IPS DF 4.7 (cell line): ENCODE measurements around the gene SLC4A2.
"Not testable (repeated sequence)": the region's sequence is repeated elsewhere in the genome, so short reads cannot be mapped to it uniquely, and the experiment has no call there.

ENCODE experiments used
- DNase-seq: peaks from one replicate; pipeline ENCODE4 v3.0.0-alpha.2; 2013; ENCODE audit warnings: low spot score; ENCODE audit errors: extremely low read depth

Gene SLC4A2

DNA sequence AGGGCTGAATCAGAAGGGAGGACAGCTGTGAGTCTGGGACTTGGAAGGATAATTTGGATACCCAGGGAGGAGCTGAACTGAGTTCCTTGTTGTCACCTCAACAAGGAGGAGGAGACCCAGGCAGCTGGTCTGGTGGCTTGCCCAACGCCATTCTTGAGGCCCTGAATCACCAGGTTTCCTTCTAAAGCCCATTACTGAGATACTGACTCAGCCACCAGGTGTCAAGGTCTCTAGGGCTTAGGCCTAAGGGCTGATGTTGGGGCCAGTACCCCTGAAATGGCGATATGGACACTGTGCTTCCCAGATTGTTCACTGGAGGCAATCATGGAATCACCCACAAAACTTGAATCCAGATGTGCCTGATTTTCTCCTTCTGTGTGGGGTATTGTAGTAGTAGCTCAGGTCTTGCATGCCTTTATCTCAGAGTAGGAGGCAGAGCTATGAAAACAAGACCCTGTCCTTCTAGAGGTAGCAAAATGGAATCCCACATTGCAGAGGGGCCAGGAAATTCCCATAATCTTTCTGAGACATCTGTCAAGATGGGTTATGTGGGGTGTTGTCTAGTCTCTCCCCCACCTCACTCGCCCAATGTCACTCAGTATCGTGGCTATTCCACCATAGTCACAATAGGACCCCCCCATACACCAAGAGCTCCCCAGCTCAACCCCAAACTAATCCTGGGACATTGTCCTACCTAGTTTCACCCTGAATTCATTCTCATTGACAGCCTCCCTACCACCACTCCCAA, 33.3 kb upstream of the SLC4A2 start:
- no peak for DNase-seq

DNA sequence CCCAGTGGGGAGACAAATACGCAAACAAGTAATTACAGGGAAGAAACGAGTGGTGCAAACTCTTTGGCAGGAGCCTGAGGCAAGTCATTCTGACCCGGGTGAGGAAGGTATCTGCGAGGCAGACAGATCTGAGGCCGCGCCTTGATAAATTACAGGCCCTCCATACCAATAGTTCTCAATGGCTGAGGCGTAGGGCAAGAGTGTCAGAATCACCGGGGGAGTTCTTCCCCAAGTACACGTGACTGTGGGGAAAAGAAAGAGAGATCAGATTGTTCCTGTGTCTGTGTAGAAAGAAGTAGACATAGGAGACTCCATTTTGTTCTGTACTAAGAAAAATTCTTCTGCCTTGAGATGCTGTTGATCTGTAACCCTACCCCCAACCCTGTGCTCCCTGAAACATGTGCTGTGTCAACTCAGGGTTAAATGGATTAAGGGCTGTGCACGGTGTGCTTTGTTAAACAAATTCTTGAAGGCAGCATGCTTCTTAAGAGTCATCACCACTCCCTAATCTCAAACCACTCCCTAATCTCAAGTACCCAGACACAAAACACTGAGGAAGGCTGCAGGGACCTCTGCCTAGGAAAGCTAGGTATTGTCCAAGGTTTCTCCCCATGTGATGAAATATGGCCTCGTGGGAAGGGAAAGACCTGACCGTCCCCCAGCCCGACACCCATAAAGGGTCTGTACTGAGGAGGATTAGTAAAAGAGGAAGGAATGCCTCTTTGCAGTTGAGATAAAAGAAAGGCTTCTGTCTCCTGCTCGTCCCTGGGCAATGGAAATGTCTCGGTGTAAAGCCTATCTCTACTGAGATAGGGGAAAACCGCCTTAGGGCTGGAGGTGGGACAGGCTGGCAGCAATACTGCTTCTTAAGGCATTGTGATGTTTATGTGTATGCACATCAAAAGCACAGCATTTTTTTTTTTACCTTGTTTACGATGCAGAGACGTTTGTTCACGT, 32.3 kb upstream of the SLC4A2 start:
- DNase-seq: not testable (repeated sequence)

- DNase-seq: not testable (repeated sequence)
These were observed 31.7 kb upstream of the SLC4A2 start for GRCh38 chr7:151027728-151028130.

DNA sequence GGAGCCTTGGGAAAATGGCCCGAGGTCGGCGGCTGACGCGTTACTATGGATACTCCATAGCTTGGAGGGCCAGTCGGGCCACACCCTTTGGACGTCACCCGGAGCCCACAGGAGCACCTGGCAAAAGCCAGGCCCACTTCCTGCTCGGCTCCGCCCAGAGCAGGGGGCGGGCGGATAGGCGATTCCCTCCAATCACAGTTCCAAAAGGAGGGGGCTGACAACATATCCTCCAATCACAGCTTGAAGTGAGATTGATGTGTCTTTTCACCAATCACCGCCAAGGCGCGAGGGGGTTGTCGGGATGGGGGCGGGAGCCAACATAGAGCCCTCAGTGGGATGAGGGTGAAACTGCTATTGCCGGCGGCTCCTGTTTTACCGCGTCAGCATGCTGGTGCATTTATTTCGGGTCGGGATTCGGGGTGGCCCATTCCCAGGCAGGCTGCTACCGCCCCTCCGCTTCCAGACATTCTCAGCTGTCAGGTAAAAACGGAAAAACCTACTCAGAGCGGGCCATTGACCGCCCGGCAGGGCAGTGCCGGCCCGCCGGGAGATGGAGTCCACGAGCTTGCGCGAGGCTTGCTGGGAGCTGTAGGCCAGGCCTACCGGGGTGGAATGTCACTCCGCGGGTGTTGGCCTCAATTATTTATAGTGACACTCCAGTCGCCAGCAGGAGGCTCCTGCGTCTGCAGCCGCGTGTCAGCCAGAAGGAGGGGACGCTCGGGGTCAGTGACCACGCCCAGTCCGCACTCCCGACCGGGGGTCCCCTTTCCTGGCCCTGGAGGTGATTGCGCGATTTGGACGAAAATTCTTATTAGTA, 31.1 kb upstream of the SLC4A2 start, which contains the start of gene ABCB8:
ABCB8 (plus strand) TSS at position 320 of the 817 bp plus-strand sequence; CDS start at position 386, 66 bp downstream.
- DNase-seq: peak; percentile 93

DNA sequence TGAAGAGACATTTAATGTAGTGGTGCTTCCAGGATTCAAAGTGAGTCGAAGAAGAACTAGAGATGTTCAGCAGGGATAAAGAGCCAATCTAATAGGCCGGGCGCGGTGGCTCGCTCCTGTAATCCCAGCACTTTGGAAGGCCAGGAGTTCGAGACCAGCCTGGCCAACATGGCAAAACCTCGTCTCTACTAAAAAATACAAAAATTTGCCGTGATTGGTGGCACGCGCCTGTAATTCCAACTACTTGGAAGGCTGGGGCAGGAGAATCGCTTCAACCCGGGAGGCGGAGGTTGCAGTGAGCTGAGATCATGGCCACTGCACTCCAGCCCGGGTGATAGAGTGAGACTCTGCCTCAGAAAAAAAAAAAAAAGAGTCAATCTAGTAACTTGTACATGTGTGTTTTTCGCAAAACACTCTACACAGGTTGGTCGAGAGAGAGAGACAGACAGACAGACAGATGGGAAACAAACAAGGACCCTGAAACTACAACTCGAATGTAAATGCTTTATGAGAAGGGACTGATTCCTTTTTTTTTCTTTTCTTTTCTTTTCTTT, 30.4 kb upstream of the SLC4A2 start:
- no peak for DNase-seq

DNA sequence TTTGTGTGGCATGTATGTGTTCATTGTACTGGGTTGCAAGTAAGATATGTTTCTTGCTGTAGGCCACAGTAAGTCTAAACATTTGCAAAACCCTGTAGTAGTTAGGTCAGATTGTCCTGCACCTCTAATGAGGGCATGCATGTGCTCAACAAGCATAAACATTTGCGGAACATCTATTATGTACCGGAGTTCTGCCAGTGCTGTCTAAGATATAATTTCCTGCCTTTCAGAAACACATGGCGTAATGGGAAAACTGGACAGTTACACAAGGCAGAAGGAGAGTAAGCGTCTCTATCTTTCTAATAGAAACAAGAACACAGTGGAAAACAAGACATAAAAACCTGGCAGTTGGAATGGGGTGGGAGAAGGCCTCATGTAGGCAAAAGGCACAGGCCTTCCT, 28.4 kb upstream of the SLC4A2 start:
- no peak for DNase-seq

- no peak for DNase-seq
These were observed 26.2 kb upstream of the SLC4A2 start for GRCh38 chr7:151032936-151033863.

DNA sequence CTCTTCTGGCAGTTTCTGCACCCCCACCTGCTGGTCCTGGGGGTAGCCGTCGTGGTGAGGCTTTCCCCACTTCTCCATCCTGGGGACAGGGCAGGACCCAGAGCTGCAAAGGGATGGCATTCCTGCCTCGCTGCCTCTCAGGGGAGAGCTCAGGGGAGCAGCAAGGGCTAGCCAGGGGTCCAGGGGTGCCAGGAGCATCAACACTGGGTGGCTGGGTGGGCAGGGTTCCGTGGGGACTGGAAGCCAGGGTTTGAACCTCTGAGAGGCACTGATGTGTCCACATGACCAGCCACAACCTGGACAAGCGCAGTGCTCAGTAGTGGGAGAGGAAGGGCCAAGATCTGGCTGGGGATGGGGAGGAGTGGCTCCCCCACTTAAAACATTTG, 25.5 kb upstream of the SLC4A2 start:
- DNase-seq: no peak

DNA sequence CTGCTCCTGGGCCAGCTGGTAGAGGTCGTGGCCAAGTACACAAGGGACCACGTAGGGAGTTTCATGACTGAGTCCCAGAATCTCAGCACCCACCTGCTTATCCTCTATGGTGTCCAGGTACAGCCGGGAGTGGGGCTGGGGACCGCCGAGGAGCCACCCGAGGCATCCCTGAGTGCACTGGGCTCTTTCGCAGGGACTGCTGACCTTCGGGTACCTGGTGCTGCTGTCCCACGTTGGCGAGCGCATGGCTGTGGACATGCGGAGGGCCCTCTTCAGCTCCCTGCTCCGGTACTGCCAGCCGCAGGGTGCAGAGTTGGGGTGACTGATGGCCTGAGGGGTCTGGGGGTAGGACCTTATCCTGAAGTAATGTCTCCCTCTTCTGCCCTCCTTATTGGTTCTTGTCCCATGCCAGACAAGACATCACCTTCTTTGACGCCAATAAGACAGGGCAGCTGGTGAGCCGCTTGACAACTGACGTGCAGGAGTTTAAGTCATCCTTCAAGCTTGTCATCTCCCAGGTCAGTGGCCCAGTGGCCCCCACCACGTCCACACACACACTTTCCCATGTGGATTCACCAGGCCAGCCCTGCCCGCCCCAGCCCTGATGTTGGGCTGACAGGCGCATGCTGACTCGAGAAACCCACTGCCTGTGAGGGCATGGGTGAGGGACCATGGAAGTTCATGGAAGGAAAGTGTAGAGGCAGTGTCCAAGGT, 24.9 kb upstream of the SLC4A2 start:
- no peak for DNase-seq

DNA sequence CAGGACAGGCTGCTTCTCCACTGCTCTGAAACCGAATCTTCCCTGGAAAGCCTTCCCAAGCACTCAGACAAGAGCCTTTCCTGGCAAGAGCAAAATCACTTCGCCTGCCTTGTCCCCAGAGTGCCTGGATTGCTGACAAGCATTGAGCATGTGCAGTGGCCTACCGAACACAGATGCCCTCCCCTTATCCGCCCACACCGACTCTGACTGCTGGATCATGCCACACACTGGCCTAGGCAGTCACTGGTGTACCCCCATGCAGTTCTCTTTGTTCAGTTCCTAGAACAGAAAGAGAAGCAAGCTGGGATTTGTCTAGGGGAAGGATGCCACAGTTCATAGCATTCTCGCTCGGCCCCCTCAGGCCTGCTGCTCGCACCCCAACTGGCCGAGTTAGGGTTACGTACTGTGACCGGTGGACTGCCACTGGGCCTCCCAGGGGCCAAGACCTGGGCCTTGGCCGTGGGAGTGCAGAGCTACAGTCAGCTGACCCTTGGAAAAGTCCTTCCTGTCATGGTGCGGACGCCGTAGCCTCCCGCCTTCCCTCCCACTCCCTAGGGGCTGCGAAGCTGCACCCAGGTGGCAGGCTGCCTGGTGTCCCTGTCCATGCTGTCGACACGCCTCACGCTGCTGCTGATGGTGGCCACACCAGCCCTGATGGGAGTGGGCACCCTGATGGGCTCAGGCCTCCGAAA, 24.2 kb upstream of the SLC4A2 start:
- no peak for DNase-seq

DNA sequence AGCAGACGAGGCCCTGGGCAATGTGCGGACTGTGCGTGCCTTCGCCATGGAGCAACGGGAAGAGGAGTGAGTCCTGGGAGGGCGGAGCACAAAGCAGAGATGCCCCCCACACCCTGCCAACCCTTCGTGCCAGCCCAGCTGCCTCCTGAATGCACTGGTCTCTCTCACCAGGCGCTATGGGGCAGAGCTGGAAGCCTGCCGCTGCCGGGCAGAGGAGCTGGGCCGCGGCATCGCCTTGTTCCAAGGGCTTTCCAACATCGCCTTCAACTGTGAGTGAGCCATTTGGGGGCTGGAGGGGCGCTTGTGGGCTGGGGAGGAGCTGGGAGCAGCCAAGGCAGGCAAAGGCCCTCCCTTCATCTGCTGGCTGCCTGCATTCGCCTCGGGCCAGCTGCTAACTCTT, 23.5 kb upstream of the SLC4A2 start:
- DNase-seq: no peak

GRCh38 chr7:151038951-151039849, 20.2 kb upstream of the SLC4A2 start:
- no peak for DNase-seq

DNA sequence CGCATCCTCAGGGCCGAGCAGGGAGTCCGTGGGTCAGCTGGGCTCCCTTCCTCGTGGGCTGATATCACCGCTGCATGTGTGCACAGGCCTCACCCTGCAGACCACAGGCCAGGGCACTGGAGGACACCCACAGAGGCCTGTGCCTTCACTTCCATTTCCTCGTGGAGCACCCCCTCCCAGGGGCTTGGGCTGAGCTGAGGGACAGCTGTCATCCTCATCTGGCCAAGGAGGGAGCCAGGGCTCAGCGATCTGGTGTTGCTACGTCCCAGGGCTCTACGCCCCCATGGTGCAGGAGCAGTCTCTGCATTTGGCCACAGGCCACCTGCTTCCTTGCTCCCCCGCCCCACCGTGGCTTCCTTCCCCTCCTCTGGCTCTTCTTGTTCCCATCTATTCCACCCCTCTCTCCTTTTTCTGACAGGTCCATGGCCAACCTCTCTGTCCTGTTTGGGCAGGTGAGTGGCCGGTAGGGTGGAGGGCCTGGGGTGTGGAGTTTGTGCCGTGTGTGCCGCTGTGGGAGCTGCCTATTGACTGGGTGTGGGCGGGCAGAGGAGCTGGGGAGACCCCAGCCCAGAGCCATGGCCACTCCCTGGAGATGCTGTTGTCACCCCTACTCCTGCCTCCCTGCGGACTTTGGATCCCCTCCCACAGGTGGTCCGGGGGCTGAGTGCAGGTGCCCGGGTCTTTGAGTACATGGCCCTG, 19.4 kb upstream of the SLC4A2 start:
- no peak for DNase-seq

DNA sequence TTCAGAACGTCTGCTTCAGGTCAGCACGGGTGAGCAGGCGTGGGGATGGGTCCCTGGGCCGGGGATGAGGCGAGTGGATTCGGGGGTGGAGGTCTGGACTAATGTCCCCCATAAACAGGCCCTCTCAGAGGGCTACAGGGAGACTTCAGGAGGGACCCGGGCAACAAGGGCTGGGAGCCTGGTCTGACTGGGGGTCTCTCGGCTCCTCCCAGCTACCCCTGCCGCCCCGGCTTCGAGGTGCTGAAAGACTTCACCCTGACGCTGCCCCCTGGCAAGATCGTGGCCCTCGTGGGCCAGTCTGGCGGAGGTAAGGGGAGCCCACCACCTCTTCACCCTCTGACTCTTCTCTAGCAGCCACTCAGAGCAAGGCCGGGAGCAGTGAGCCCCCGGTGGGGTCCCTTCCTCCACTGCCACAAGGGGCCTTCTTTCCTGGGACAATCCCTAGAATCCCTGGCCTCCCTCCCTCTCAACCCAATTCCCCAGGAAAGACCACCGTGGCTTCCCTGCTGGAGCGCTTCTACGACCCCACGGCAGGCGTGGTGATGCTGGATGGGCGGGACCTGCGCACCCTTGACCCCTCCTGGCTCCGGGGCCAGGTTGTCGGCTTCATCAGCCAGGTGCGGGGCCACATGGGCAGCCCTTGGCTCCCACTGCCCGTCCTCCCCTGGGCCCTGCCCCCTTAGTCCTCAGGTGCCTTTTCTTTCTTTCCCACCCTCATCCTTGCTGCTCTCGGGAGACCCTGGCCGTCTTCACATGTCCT, 18.6 kb upstream of the SLC4A2 start:
- DNase-seq: no peak

- DNase-seq: not testable (repeated sequence)
These were observed 15.9 kb upstream of the SLC4A2 start for GRCh38 chr7:151043449-151043848.

GRCh38 chr7:151043959-151044358, 15.4 kb upstream of the SLC4A2 start:
- no peak for DNase-seq
